Measurements from ENCODE around the gene TBPL2.
"Not testable (repeated sequence)": the region's sequence is repeated elsewhere in the genome, so short reads cannot be mapped to it uniquely, and the experiment has no call there.

TBPL2 gene
- total RNA-seq: 0 reads per million in 3 experiments

- no peak for DNase-seq
Observed at GRCh38 chr14:55440385-55440784, at the start of gene TBPL2. TBPL2 (minus strand) TSS chr14:55440616; CDS start chr14:55440449, 167 bp downstream.

- no peak for DNase-seq
Observed at GRCh38 chr14:55488204-55488603, 47.8 kb upstream of the TBPL2 start.

GRCh38 chr14:55482936-55483605 is 42.7 kb upstream of the TBPL2 start:
- no peak for DNase-seq

- no peak for DNase-seq
Observed at GRCh38 chr14:55481769-55482168, 41.4 kb upstream of the TBPL2 start.

- DNase-seq: no peak
Observed at GRCh38 chr14:55477680-55478079, 37.3 kb upstream of the TBPL2 start.

- not testable (repeated sequence) for DNase-seq
Observed at GRCh38 chr14:55476448-55476847, 36.0 kb upstream of the TBPL2 start.

- DNase-seq: no peak
Observed at GRCh38 chr14:55473786-55474185, 33.4 kb upstream of the TBPL2 start.

- DNase-seq: no peak
Observed at GRCh38 chr14:55470025-55470424, 29.6 kb upstream of the TBPL2 start.

- no peak for DNase-seq
Observed at GRCh38 chr14:55467307-55467706, 26.9 kb upstream of the TBPL2 start.

- no peak for DNase-seq
Observed at GRCh38 chr14:55458800-55459515, 18.5 kb upstream of the TBPL2 start.

- no peak for DNase-seq
Observed at GRCh38 chr14:55457496-55457895, 17.1 kb upstream of the TBPL2 start.

GRCh38 chr14:55456411-55456810 is 16.0 kb upstream of the TBPL2 start:
- not testable (repeated sequence) for DNase-seq

- DNase-seq: no peak
Observed at GRCh38 chr14:55454264-55455002, 14.0 kb upstream of the TBPL2 start.

- DNase-seq: no peak
Observed at GRCh38 chr14:55451950-55452349, 11.5 kb upstream of the TBPL2 start.

- DNase-seq: no peak
Observed at GRCh38 chr14:55451398-55451797, 11.0 kb upstream of the TBPL2 start.

GRCh38 chr14:55450987-55451386 is 10.6 kb upstream of the TBPL2 start:
- no peak for DNase-seq

GRCh38 chr14:55450539-55450938 is 10.1 kb upstream of the TBPL2 start:
- no peak for DNase-seq

- DNase-seq: no peak
Observed at GRCh38 chr14:55450124-55450523, 9.7 kb upstream of the TBPL2 start.

- no peak for DNase-seq
Observed at GRCh38 chr14:55449116-55449515, 8.7 kb upstream of the TBPL2 start.

GRCh38 chr14:55448141-55448614 is 7.8 kb upstream of the TBPL2 start:
- no peak for DNase-seq

- no peak for DNase-seq
Observed at GRCh38 chr14:55446833-55447232, 6.4 kb upstream of the TBPL2 start.

- peak; percentile 47 for DNase-seq
Observed at GRCh38 chr14:55446127-55446736, 5.8 kb upstream of the TBPL2 start.

- DNase-seq: no peak
Observed at GRCh38 chr14:55441286-55441685, 870 bp upstream of the TBPL2 start.
